Activated naive CD4-positive, alpha-beta T cell treated with anti-CD3 and anti-CD28 coated beads, Interleukin-2, amount 50 U/mL, for 24 hours (primary cell): Measurements from ENCODE around the gene PHLPP1.
"Not testable (repeated sequence)": the region's sequence is repeated elsewhere in the genome, so short reads cannot be mapped to it uniquely, and the experiment has no call there.

ENCODE experiments used
- H3K27ac Mint-ChIP-seq: one replicate; pipeline ENCODE4 v1.8.0; 2021; ENCODE audit warnings: mild to moderate bottlenecking, mixed read lengths
- H3K27me3 Mint-ChIP-seq: one replicate; pipeline ENCODE4 v1.8.0; 2021; ENCODE audit warnings: mixed read lengths
- H3K36me3 Mint-ChIP-seq: one replicate; pipeline ENCODE4 v1.8.0; 2021; ENCODE audit warnings: mixed read lengths
- H3K4me1 Mint-ChIP-seq: one replicate; pipeline ENCODE4 v1.8.0; 2021; ENCODE audit warnings: mixed read lengths
- H3K4me3 Mint-ChIP-seq: one replicate; pipeline ENCODE4 v1.8.0; 2021; ENCODE audit warnings: mild to moderate bottlenecking, mixed read lengths
- H3K9me3 Mint-ChIP-seq: one replicate; pipeline ENCODE4 v1.8.0; 2021; ENCODE audit warnings: mixed read lengths

Gene PHLPP1

GRCh38 chr18:62729487-62730386 lies 14.4 kb downstream of the PHLPP1 start:
- no peak overlapping the region for H3K4me3 Mint-ChIP-seq
- H3K4me1 Mint-ChIP-seq = no peaks in the 10 kb centered on the region
- H3K27me3 Mint-ChIP-seq = no peaks in the 10 kb centered on the region
- no peak overlapping the region for H3K27ac Mint-ChIP-seq
- H3K36me3 Mint-ChIP-seq = peaks cover 11% of the 10 kb centered on the region
- peaks cover 5% of the 10 kb centered on the region for H3K9me3 Mint-ChIP-seq

DNA sequence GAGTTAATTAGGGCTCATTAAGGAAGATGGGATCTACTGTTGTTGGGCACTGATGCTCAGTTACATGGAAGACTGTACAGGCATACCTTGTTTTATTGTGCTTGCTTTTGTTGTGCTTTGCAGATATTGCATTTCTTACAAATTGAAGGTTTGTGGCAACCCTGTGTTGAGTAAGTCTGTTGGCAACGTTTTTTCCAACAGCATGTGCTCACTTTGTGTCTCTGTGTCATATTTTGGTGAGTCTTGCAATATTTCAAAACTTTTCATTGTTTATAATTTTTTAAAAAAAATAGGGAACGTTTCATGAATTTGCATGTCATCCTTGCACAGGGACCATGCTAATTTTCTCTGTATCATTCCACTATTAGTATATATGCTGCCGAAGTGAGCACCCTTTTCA lies 15.6 kb downstream of the PHLPP1 start:
- H3K27me3 Mint-ChIP-seq = no peaks in the 10 kb centered on the region
- peaks cover 5% of the 10 kb centered on the region for H3K9me3 Mint-ChIP-seq
- no peak overlapping the region for H3K4me3 Mint-ChIP-seq
- no peak overlapping the region for H3K27ac Mint-ChIP-seq
- H3K4me1 Mint-ChIP-seq = no peaks in the 10 kb centered on the region
- H3K36me3 Mint-ChIP-seq = peaks cover 11% of the 10 kb centered on the region

DNA sequence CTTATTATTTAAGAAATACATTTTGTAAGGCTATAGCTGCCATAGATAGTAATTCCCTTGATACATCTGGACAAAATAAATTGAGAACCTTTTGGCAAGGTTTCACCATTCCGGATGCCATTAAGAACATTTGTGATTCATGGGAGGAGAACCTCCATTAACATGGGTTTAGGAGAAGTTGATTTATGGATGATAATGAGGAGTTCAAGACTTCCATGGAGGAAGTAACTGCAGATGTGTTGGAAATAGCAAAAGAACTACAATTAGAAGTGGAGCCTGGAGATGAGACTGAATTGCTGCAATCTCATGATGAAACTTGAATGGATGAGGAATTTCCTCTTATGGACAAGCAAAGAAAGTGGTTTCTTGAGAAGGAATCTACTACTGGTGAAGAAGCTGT lies 17.3 kb downstream of the PHLPP1 start:
- Mint-ChIP-seq H3K4me3 (no peak overlapping the region), H3K27me3 (no peaks in the 10 kb centered on the region), H3K36me3 (peaks cover 11% of the 10 kb centered on the region), H3K27ac (no peak overlapping the region), H3K9me3 (peaks cover 5% of the 10 kb centered on the region), H3K4me1 (no peaks in the 10 kb centered on the region)

GRCh38 chr18:62734290-62734689 lies 18.9 kb downstream of the PHLPP1 start:
- Mint-ChIP-seq H3K9me3 (peaks cover 5% of the 10 kb centered on the region), H3K27me3 (no peaks in the 10 kb centered on the region), H3K4me1 (no peaks in the 10 kb centered on the region), H3K27ac (no peak overlapping the region), H3K36me3 (peaks cover 8% of the 10 kb centered on the region), H3K4me3 (no peak overlapping the region)

GRCh38 chr18:62735387-62735786 lies 20.0 kb downstream of the PHLPP1 start:
- no peak overlapping the region for H3K27ac Mint-ChIP-seq
- H3K36me3 Mint-ChIP-seq = peaks cover 8% of the 10 kb centered on the region
- H3K4me3 Mint-ChIP-seq = no peak overlapping the region
- H3K4me1 Mint-ChIP-seq = no peaks in the 10 kb centered on the region
- H3K9me3 Mint-ChIP-seq = peaks cover 5% of the 10 kb centered on the region
- H3K27me3 Mint-ChIP-seq = no peaks in the 10 kb centered on the region

- peaks cover 5% of the 10 kb centered on the region for H3K9me3 Mint-ChIP-seq
- H3K4me3 Mint-ChIP-seq = no peak overlapping the region
- no peak overlapping the region for H3K27ac Mint-ChIP-seq
- peaks cover 8% of the 10 kb centered on the region for H3K36me3 Mint-ChIP-seq
- no peaks in the 10 kb centered on the region for H3K4me1 Mint-ChIP-seq
- H3K27me3 Mint-ChIP-seq = no peaks in the 10 kb centered on the region
These were observed 20.9 kb downstream of the PHLPP1 start for GRCh38 chr18:62736077-62736855.

- Mint-ChIP-seq H3K4me3 (no peak overlapping the region), H3K36me3 (peaks cover 3% of the 10 kb centered on the region), H3K9me3 (peaks cover 4% of the 10 kb centered on the region), H3K4me1 (no peaks in the 10 kb centered on the region), H3K27ac (no peak overlapping the region), H3K27me3 (no peaks in the 10 kb centered on the region)
These were observed 22.0 kb downstream of the PHLPP1 start for GRCh38 chr18:62737241-62737873.

GRCh38 chr18:62738639-62739038 lies 23.3 kb downstream of the PHLPP1 start:
- Mint-ChIP-seq H3K27ac (no peak overlapping the region), H3K36me3 (no peaks in the 10 kb centered on the region), H3K9me3 (no peaks in the 10 kb centered on the region), H3K4me3 (no peak overlapping the region), H3K4me1 (no peaks in the 10 kb centered on the region), H3K27me3 (no peaks in the 10 kb centered on the region)

DNA sequence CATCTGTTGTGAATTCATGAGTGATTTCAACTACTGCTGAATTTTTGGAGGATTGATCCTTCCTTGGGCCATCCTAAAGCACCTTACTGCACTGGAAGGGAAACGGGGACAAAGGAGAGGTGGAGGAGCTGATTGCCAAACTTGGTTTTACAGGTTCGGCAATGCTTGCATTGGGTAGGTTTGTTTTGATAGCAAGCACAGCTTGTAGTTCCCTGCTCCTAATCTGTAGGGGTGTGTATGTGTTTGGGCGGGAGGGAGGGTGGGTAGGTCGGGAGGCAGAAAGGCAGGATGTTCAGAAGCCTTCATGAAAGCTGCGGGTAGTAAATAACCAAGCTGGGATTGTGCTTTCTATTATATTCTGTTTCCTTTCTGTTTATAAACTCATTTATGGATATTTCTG lies 24.6 kb downstream of the PHLPP1 start:
- Mint-ChIP-seq H3K27me3 (no peaks in the 10 kb centered on the region), H3K36me3 (no peaks in the 10 kb centered on the region), H3K9me3 (no peaks in the 10 kb centered on the region), H3K4me1 (peaks cover 4% of the 10 kb centered on the region), H3K4me3 (no peak overlapping the region), H3K27ac (no peak overlapping the region)

- H3K27ac Mint-ChIP-seq, H3K27me3 Mint-ChIP-seq, H3K36me3 Mint-ChIP-seq, H3K4me3 Mint-ChIP-seq, H3K4me1 Mint-ChIP-seq, H3K9me3 Mint-ChIP-seq: not testable (repeated sequence)
These were observed 25.3 kb downstream of the PHLPP1 start for GRCh38 chr18:62740650-62741049.

DNA sequence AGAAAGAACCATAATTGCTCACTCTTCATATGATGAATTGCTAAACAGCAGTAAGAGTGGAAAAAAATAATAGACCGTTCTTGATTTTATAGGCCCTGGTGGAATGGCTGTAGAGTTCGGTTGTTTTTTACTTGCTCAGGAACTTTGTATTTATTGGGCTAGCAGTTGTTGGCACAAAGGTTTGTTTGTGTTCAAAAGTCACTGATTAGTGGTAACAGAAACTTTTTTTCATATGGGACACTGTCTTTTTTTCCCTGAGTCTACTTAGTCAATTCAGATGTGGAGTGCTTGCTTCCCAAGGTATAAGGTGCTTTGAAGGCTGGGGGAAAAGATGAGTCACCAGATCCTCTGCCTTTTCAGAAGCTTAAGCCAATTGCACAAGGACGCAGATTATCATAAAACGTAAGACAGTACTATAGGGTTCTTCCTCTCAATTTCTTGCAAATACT lies 25.8 kb downstream of the PHLPP1 start:
- H3K27ac Mint-ChIP-seq = peak overlapping the region; percentile 12
- no peaks in the 10 kb centered on the region for H3K27me3 Mint-ChIP-seq
- H3K4me1 Mint-ChIP-seq = peaks cover 4% of the 10 kb centered on the region
- no peak overlapping the region for H3K4me3 Mint-ChIP-seq
- H3K9me3 Mint-ChIP-seq = no peaks in the 10 kb centered on the region
- H3K36me3 Mint-ChIP-seq = peaks cover 1% of the 10 kb centered on the region

- no peak overlapping the region for H3K27ac Mint-ChIP-seq
These were observed 26.2 kb downstream of the PHLPP1 start for GRCh38 chr18:62741584-62741983.

GRCh38 chr18:62744076-62744968 lies 29.0 kb downstream of the PHLPP1 start:
- Mint-ChIP-seq H3K4me1 (peaks cover 4% of the 10 kb centered on the region), H3K4me3 (no peak overlapping the region), H3K9me3 (no peaks in the 10 kb centered on the region), H3K27me3 (no peaks in the 10 kb centered on the region), H3K27ac (no peak overlapping the region), H3K36me3 (peaks cover 1% of the 10 kb centered on the region)

More at GRCh38 chr18:62741584-62741983, 26.2 kb downstream of the PHLPP1 start:
- H3K4me1 Mint-ChIP-seq = peaks cover 4% of the 10 kb centered on the region
- no peaks in the 10 kb centered on the region for H3K27me3 Mint-ChIP-seq
- H3K4me3 Mint-ChIP-seq = no peak overlapping the region
- H3K9me3 Mint-ChIP-seq = no peaks in the 10 kb centered on the region
- H3K36me3 Mint-ChIP-seq = peaks cover 1% of the 10 kb centered on the region

DNA sequence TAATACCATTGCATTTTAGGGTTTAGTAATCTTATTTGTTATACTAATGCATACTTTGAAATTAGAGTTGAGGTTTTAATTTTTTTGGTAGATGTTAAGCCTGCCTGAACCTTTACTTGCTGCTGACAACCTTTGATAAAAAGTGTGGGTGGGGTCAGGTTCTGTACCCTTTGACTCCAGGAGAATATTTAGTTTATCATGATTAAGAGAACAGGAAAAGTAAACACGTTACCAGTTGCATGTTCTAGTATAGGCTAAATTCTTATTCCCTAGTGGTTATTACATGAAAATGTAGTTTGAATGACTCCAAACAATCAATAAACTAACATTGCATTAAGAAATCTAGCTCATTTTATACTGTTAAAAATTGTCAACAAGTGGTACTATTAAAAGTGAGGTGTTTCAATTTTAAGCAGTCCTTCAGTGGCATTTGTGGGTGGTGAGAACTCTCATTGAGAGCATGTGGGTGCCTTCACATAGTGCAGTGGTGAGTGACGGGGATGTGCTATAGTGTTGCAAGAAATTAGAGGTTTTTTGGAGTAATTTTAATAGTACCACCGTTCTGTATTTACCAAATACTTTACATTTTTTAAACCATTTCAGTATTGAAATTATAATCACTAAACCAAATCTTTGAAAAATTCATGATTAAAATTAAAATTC lies 29.9 kb downstream of the PHLPP1 start:
- H3K27me3 Mint-ChIP-seq = no peaks in the 10 kb centered on the region
- no peak overlapping the region for H3K4me3 Mint-ChIP-seq
- peaks cover 4% of the 10 kb centered on the region for H3K4me1 Mint-ChIP-seq
- H3K9me3 Mint-ChIP-seq = no peaks in the 10 kb centered on the region
- peaks cover 1% of the 10 kb centered on the region for H3K36me3 Mint-ChIP-seq
- no peak overlapping the region for H3K27ac Mint-ChIP-seq
